WTC11 (cell line): Measurements from ENCODE around the gene CCDC43.

Experiments
- CBFB ChIP-seq: sonication (generic); formaldehyde crosslinking; IDR thresholded peaks from 2 replicates; pipeline ENCODE4 v1.8.1; 2022; ENCODE audit warnings: mild to moderate bottlenecking, low read depth, missing genetic modification reagents
- CREM ChIP-seq: sonication (generic); formaldehyde crosslinking; IDR thresholded peaks from 2 replicates; pipeline ENCODE4 v1.8.1; 2022; ENCODE audit warnings: mild to moderate bottlenecking, missing genetic modification reagents, moderate library complexity
- CTCF ChIP-seq: fragments of 200-600 bp; IDR thresholded peaks from 2 replicates; pipeline ENCODE4 v1.8.0; 2022; ENCODE audit warnings: antibody characterized with exemption
- E2F4 ChIP-seq: sonication (generic); formaldehyde crosslinking; IDR thresholded peaks from 2 replicates; pipeline ENCODE4 v1.8.1; 2022; ENCODE audit warnings: low read depth, mild to moderate bottlenecking, moderate library complexity, missing genetic modification reagents, borderline replicate concordance
- ELF4 ChIP-seq: sonication (generic); formaldehyde crosslinking; IDR thresholded peaks from 2 replicates; pipeline ENCODE4 v1.8.1; 2022; ENCODE audit warnings: low read depth, mild to moderate bottlenecking, moderate library complexity, missing genetic modification reagents
- FOXP1 ChIP-seq: sonication (generic); formaldehyde crosslinking; IDR thresholded peaks from 2 replicates; pipeline ENCODE4 v1.8.0; 2022; ENCODE audit warnings: missing genetic modification reagents, mild to moderate bottlenecking, moderate library complexity, borderline replicate concordance
- NFATC4 ChIP-seq: fragments of 250-450 bp; sonication (Bioruptor Pico); IDR thresholded peaks from 2 replicates; pipeline ENCODE4 v1.9.0; 2021; ENCODE audit warnings: mild to moderate bottlenecking
- RELA ChIP-seq: sonication (generic); formaldehyde crosslinking; IDR thresholded peaks from 2 replicates; pipeline ENCODE4 v1.8.1; 2022; ENCODE audit warnings: missing genetic modification reagents, mild to moderate bottlenecking, borderline replicate concordance
- SP1 ChIP-seq: sonication (generic); formaldehyde crosslinking; conservative IDR thresholded peaks from 2 replicates; pipeline ENCODE4 v1.8.1; 2022; ENCODE audit warnings: missing genetic modification reagents
- STAT6 ChIP-seq: sonication (generic); formaldehyde crosslinking; conservative IDR thresholded peaks from 2 replicates; pipeline ENCODE4 v1.8.1; 2023; ENCODE audit warnings: mild to moderate bottlenecking, low read depth, missing genetic modification reagents, moderate library complexity
- TEAD1 ChIP-seq: sonication (generic); formaldehyde crosslinking; IDR thresholded peaks from 2 replicates; pipeline ENCODE4 v1.8.0; 2022; ENCODE audit warnings: mild to moderate bottlenecking, missing genetic modification reagents
- ZNF138 ChIP-seq: sonication (generic); formaldehyde crosslinking; conservative IDR thresholded peaks from 2 replicates; pipeline ENCODE4 v1.8.1; 2022; ENCODE audit warnings: mild to moderate bottlenecking, moderate library complexity, missing genetic modification reagents
- TF ChIP-seq, protein P1 (sequence below): sonication (generic); formaldehyde crosslinking; IDR thresholded peaks from 2 replicates; pipeline ENCODE4 v1.8.0; 2022; ENCODE audit warnings: mild to moderate bottlenecking, missing genetic modification reagents
- TF ChIP-seq, protein P2 (sequence below): sonication (generic); formaldehyde crosslinking; IDR thresholded peaks from 2 replicates; pipeline ENCODE4 v1.8.0; 2023; ENCODE audit warnings: mild to moderate bottlenecking, missing genetic modification reagents

DNA sequence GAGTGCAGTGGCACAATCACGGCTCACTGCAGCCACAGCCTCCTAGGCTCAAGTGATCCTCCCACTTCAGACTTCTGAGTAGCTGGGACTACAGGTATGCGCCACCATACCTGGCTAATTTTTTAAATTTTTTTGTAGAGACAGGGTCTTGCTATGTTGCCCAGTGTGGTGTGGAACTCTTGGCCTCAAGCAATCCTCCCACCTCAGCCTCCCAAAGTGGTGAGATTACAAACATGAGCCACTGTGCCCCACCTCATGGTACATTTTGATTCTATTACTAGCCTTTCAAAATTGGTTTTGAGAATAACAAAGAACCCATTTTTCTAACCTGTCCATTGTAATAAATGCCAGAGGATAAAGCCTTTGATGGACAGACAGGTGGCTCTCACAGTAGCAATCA, 1.4 kb downstream of the CCDC43 start:
- no peak for TF ChIP-seq CREM (CRISPR knock-in tag)
- TF ChIP-seq CTCF, result no peak
- TF ChIP-seq, protein P1, sequence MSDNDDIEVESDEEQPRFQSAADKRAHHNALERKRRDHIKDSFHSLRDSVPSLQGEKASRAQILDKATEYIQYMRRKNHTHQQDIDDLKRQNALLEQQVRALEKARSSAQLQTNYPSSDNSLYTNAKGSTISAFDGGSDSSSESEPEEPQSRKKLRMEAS (CRISPR knock-in tag), result no peak
- TF ChIP-seq, protein P2, sequence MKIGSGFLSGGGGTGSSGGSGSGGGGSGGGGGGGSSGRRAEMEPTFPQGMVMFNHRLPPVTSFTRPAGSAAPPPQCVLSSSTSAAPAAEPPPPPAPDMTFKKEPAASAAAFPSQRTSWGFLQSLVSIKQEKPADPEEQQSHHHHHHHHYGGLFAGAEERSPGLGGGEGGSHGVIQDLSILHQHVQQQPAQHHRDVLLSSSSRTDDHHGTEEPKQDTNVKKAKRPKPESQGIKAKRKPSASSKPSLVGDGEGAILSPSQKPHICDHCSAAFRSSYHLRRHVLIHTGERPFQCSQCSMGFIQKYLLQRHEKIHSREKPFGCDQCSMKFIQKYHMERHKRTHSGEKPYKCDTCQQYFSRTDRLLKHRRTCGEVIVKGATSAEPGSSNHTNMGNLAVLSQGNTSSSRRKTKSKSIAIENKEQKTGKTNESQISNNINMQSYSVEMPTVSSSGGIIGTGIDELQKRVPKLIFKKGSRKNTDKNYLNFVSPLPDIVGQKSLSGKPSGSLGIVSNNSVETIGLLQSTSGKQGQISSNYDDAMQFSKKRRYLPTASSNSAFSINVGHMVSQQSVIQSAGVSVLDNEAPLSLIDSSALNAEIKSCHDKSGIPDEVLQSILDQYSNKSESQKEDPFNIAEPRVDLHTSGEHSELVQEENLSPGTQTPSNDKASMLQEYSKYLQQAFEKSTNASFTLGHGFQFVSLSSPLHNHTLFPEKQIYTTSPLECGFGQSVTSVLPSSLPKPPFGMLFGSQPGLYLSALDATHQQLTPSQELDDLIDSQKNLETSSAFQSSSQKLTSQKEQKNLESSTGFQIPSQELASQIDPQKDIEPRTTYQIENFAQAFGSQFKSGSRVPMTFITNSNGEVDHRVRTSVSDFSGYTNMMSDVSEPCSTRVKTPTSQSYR, result no peak
- no peak for TF ChIP-seq SP1 (CRISPR knock-in tag)
- no peak for TF ChIP-seq CBFB
- no peak for TF ChIP-seq ELF4 (CRISPR knock-in tag)
- no peak for TF ChIP-seq E2F4 (CRISPR knock-in tag)
- TF ChIP-seq FOXP1, result no peak
- TF ChIP-seq STAT6, result no peak
- no peak for TF ChIP-seq NFATC4 (CRISPR knock-in tag)
- no peak for TF ChIP-seq RELA (CRISPR knock-in tag)
- TF ChIP-seq TEAD1, result no peak
- TF ChIP-seq ZNF138 (CRISPR knock-in tag), result no peak
